T-helper 17 cell (primary cell): Measurements from ENCODE around the gene PWP2. TPM values are rescaled to one million over a fixed set of nuclear protein-coding genes. Genes with fewer than 3 reads are reported as not detected.
"Not testable (repeated sequence)": the region's sequence is repeated elsewhere in the genome, so short reads cannot be mapped to it uniquely, and the experiment has no call there.

Experiments
- ATAC-seq: fragments of 150-1000 bp; cut with Tn5 transposase; 2 replicates; pipeline ENCODE4 v1.10.0; 2021; ENCODE audit warnings: mild to moderate bottlenecking, moderate library complexity
- DNase-seq, 3 donors: peaks; one replicate each; pipeline versions ENCODE4 v3.0.0 to v3.0.0-alpha.2; 2020 to 2021
- H3K9me3 ChIP-seq: one replicate; pipeline ENCODE4 v1.7.0; 2013; ENCODE audit warnings: low read length, mild to moderate bottlenecking; ENCODE audit not compliant: control insufficient read depth, poor library complexity, severe bottlenecking
- H3K27ac Mint-ChIP-seq: one replicate; pipeline ENCODE4 v1.8.0; 2022; ENCODE audit warnings: mild to moderate bottlenecking, moderate library complexity, mixed read lengths
- H3K27me3 Mint-ChIP-seq: one replicate; pipeline ENCODE4 v1.8.0; 2022; ENCODE audit warnings: mixed read lengths
- H3K36me3 Mint-ChIP-seq: one replicate; pipeline ENCODE4 v1.8.0; 2022; ENCODE audit warnings: low read depth, mixed read lengths
- H3K4me1 Mint-ChIP-seq: one replicate; pipeline ENCODE4 v1.8.0; 2022; ENCODE audit warnings: mild to moderate bottlenecking, mixed read lengths
- H3K4me3 Mint-ChIP-seq: one replicate; pipeline ENCODE4 v1.8.0; 2022; ENCODE audit warnings: mild to moderate bottlenecking, moderate library complexity, mixed read lengths
- total RNA-seq, 4 donors: library from RNA in 2 of 4; stranded (reverse) in 2 of 4; gene quantifications; one replicate each; pipeline ENCODE4 v1.2.3 and lab custom pipeline; 2022 to 2026

The PWP2 gene
- total RNA-seq, 2 donors from 2014 or later = 21.9 to 28.7 TPM

DNA sequence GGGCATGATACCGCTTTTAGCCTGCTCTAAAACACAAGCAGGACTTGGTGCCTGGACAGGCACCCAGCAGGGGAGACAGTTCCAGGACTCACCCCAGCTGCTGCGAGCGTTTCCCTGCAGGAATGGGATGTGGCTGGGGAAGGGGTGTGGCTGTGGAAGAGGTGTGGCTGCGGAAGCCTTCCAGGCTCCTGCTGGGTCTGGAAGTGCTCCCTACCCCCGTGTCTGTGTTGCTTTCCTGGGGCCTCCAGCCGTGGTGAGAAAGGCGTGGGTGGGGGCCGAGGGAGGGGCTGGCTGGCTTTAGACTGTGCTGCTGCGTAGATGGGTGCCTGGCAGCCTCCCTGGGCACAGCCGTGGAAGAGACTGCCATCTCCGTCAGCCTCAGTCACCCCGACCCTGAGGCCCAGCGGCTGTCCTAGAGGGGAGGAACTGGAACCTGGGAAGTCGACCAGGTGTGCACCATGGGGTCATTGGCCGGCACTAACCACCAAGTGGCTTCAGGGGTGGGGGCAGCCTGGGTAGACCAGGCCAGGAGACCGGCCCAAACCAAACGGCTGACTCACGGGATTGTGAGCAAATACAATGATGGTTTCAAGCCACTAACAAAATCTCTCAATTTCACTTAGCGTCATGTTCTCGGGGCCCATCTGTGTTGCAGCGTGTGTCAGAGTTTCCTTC is 46.2 kb downstream of the PWP2 start:
- H3K27ac Mint-ChIP-seq, H3K4me1 Mint-ChIP-seq, H3K4me3 Mint-ChIP-seq, DNase-seq, ATAC-seq, H3K36me3 Mint-ChIP-seq, H3K9me3 ChIP-seq, H3K27me3 Mint-ChIP-seq: not testable (repeated sequence)

DNA sequence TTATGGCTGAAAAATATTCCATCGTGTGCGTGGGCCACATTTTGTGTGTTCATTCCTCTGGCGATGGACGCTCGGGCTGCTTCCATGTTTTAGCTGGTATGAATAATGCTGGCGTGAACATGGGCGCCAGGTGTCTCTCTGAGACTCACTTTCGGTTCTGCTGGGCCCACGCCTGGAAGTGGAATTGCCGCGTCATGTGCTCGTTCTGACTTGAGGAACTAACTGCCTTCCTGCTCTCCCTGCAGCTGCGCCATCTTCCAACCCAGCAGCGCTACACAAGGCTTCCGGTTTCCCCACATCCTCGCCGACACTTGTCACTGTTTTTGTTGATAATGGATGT is 46.7 kb downstream of the PWP2 start:
- H3K27ac Mint-ChIP-seq, H3K9me3 ChIP-seq, H3K4me1 Mint-ChIP-seq, H3K27me3 Mint-ChIP-seq, H3K36me3 Mint-ChIP-seq, H3K4me3 Mint-ChIP-seq: not testable (repeated sequence)
- ATAC-seq (peak; percentile 38), DNase-seq (peak in 2 of 3 donors; percentile 4 to 9)

DNA sequence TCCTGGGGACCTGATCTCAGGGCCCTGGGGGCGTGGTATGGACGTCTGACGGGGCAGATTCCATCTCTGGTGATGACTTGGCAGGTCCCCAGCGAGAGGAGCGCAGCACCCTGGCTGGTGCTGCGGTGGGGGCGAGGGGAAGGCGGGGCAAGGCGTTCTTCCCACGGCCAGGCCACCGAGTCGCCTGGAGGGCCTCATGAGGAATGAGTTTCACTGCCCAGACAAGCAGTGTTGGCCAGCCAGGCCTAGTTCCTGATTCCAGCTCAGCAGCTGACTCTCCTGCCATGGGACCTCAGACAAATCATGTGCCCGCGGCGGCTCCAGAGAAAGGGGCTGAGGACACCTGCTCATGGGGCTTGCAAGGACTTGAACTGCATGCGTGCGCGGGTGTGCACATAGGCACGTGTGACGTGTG is 47.6 kb downstream of the PWP2 start:
- not testable (repeated sequence) for H3K27me3 Mint-ChIP-seq, H3K4me1 Mint-ChIP-seq, H3K27ac Mint-ChIP-seq, H3K9me3 ChIP-seq, H3K4me3 Mint-ChIP-seq, H3K36me3 Mint-ChIP-seq, DNase-seq
- ATAC-seq = peak; percentile 37

DNA sequence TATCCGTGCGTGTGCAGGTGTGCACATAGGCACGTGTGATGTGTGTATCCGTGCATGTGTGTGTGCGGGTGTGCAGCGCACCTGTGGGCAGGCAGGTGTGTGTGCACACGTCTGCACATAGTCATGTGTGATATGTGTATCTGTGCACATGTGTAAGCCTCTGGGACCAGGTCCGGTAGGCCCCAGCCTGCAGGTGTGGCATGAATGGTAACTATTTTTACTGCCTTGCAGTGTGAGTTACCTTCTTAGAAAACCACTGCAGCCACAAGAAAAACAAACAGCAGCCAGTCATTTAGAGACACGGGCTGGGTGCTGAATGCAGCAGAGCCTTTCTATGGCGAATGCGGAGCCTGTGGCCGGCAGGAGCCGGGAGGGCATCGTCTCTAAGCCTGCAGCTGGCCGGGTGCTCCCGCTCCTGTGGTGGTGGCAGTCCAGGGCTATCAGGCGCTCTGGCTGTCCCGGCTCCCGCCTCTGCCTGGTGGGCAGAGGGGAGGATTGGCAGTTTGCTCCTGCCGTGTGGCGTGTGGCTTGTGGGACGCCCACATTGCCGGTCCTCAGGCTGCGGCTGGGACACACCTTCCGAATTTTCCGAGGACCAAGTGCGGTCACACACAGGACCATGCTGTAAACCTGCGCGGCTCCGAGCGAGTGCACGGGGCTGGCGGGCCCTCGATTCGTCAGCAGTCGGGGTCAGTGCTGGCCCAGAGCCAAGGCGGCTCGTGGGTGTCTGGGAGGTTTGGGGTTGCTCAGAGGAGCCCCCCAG is 48.2 kb downstream of the PWP2 start:
- not testable (repeated sequence) for H3K4me1 Mint-ChIP-seq, DNase-seq, H3K36me3 Mint-ChIP-seq, H3K9me3 ChIP-seq, H3K27ac Mint-ChIP-seq, H3K27me3 Mint-ChIP-seq, H3K4me3 Mint-ChIP-seq
- peak; percentile 42 for ATAC-seq

DNA sequence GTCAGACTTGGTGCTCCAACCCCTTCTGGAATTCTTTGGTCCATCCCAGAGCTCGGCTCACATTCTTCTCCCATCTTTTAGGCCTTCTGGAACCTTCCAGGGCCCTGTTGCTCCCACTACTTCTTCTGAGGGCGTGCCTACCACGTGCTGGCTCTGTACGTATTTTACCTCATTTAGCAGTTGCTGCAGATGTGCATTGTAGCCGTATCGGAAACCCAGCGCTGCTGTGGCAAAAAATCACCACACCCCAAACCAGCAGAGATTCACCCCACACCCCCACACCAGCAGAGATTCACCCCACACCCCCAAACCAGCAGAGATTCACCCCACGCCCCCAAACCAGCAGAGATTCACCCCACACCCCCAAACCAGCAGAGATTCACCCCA is 48.8 kb downstream of the PWP2 start:
- H3K9me3 ChIP-seq, H3K4me1 Mint-ChIP-seq, H3K36me3 Mint-ChIP-seq, H3K27me3 Mint-ChIP-seq, DNase-seq, H3K4me3 Mint-ChIP-seq, H3K27ac Mint-ChIP-seq: not testable (repeated sequence)
- peak; percentile 34 for ATAC-seq

DNA sequence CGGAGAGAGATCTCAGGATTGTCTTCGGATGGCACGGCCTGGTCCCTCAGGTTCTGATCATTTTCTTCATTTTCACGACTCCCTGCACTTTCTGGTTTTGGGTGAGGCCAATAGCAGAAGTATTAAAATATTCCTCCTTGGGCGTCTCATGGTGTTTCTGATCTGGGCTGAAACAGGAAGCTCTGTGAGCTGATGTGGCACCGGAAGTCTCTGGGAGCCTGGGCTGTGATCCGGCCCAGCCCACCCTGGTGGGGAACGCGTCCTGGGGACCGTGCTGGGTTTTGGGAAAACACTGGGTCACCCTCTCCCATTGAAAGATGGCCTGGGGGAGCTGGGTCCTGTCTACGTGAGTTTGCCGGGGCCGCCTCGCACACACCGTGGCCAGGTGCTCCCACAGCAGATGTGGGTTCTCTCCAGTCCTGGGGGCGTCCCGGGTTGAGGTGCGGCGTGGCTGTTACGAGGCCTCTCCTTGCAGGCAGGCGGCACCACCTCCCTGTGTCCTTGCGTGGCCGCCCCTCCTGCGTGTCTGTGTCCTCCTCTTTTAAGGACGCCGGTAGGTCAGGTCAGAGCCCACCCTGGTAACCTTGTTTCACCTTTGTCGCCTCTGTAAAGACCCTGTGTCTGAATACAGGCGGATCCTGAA is 50.4 kb downstream of the PWP2 start:
- ATAC-seq = peak; percentile 12
- H3K27me3 Mint-ChIP-seq, H3K9me3 ChIP-seq, H3K4me1 Mint-ChIP-seq, H3K36me3 Mint-ChIP-seq, DNase-seq: not testable (repeated sequence)
- peak overlapping the region; percentile 87 for H3K27ac Mint-ChIP-seq
- peak overlapping the region; percentile 78 for H3K4me3 Mint-ChIP-seq

DNA sequence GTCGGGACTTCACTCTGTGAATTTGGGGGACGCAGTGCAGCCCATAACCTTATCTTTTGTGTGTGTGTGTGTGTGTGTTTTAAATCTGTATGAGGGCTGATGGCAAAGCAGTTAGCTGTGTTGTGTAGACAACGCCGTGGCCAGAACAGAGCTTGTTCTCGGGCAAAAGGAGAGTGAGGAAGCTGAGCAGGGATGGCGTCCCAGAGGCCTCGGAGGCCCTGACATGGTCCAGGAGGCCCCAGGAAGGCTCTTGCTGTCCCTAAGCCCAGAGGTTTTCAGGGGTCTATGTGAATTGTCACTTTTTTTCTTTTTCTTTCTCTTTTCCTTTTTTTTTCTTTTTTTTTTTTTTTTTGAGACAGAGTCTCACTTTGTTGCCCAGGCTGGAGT is 50.9 kb downstream of the PWP2 start:
- DNase-seq, H3K27me3 Mint-ChIP-seq, H3K9me3 ChIP-seq, ATAC-seq, H3K36me3 Mint-ChIP-seq, H3K27ac Mint-ChIP-seq, H3K4me3 Mint-ChIP-seq, H3K4me1 Mint-ChIP-seq: not testable (repeated sequence)

DNA sequence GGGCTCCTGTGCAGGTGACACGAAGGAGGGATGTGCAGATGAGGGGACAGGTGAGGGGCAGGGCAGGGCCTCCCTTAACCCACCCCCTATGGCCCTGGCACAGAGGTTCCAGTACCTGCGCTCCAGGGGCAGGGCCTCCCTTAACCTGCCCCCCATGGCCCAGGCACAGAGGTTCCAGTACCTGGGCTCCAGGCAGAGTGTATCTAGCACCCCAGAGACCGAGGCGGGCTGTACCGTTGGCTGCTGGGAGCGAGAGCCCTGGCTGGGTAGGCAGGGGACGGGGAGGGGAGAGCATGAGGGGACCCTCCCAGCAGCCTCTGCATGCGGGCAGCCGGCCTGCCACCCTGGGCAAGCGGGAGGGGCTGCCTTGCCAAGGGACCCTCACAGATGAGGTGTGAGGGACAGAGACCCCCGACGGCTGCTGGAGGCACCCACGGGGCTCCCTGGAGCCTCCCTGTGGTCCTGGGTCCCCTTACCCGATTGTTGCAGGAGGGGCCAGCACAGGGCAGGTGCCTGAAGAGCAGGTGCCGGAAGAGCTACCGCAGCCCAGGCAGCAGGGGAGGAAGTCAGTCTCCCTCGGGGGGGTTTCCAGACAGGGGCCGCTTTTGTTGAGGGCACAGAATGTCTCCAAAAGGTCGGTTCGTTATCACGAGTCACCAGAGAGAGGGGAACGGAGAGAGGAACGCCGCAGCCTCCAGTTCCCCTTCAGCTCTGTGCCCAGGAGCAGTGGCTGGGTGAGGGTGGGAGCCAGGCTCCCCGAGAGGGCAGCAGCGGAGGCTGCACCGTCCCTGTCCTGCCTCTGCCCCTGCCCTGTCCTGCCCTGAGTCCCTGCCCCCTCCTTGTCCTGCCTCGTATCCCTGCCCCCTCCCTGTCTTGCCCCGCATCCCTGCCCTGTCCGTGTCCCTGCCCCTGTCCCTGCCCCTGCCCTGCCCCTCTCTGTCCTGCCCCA is 52.4 kb downstream of the PWP2 start:
- H3K4me3 Mint-ChIP-seq, H3K27ac Mint-ChIP-seq, H3K36me3 Mint-ChIP-seq, H3K4me1 Mint-ChIP-seq, H3K27me3 Mint-ChIP-seq, H3K9me3 ChIP-seq: not testable (repeated sequence)
- DNase-seq (peak in 1 of 3 donors; percentile 6), ATAC-seq (peak; percentile 66)

DNA sequence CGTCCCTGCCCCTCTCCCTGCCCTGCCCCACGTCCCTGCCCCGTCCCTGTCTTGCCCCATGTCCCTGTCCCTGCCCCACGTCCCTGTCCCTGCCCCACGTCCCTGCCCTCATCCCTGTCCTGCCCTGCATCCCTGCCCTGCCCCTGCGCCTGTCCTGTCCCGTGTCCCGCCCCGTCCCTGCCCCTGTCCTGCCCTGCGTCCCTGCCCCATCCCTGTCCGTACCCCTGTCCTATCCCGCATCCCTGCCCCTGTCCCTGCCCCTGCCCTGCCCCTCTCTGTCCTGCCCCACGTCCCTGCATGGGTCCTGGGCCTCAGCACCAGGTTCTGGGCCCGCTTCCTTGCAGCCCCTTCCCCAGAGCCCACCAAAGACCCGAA is 53.1 kb downstream of the PWP2 start:
- not testable (repeated sequence) for H3K36me3 Mint-ChIP-seq, H3K9me3 ChIP-seq, DNase-seq, H3K4me3 Mint-ChIP-seq, H3K4me1 Mint-ChIP-seq, H3K27me3 Mint-ChIP-seq, H3K27ac Mint-ChIP-seq, ATAC-seq

DNA sequence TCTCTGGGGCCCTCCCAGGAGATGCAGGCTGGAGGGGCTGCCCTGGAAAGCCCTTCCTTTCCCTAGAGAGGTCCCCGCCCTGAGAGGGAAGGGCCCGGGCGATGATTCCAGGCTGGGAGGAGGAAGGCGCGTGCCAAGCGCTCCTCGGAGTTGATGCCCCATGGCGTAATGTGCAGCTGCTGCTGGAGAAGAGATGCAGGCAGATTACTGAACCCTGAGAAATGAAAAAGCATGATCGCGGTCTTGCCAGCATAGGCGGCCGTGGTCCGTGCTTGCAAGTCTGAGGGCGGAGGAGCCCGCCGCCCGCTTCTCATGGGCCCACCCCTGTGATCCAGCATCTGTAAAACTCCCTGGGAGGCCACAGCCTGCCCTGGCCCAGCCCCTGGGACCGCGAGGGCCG is 53.6 kb downstream of the PWP2 start:
- not testable (repeated sequence) for DNase-seq, ATAC-seq, H3K4me3 Mint-ChIP-seq, H3K27ac Mint-ChIP-seq, H3K36me3 Mint-ChIP-seq, H3K27me3 Mint-ChIP-seq, H3K4me1 Mint-ChIP-seq, H3K9me3 ChIP-seq

DNA sequence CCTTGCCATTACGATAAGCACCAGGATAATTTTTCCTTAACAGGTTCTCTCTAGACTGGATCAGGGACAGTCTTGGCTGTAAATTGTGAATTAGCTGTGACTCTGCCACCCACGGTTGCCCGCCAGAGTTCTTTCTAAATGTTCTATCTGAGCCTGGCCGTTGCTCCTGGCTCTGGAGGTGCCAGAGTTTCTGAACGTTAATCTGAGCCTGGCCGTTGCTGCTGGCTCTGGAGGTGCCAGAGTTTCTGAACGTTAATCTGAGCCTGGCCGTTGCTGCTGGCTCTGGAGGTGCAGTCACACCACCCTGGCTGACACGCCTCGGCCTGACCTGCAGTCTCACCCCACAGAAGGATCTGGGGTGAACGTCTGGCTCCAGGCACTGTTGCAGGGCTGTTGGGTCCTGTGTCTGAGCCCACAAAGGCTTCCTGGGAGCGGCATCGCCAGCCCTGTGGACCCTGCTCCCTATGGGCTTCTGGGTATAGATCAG is 56.0 kb downstream of the PWP2 start:
- not testable (repeated sequence) for H3K4me1 Mint-ChIP-seq, H3K9me3 ChIP-seq, H3K27ac Mint-ChIP-seq, H3K27me3 Mint-ChIP-seq, ATAC-seq, H3K36me3 Mint-ChIP-seq, H3K4me3 Mint-ChIP-seq, DNase-seq

DNA sequence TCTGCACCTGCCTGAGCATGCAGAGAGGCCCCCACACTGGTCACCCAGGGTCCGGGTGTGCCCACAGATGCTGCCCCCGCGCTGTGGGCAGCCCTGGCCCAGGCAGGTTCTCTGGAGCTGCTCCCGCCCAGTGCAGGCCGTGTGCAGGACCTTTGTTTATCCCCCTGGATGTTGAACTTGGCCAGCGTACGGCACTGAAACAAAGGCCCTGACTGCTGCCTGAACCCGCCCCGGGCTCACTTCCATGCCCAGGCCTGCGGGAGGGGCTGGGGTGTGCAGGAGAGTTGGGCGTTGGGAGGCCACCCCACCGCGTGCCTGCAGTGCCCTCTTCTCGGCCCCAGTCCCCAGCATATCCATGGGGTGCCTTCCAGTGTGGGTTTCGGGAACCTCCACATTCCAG is 58.7 kb downstream of the PWP2 start:
- H3K4me3 Mint-ChIP-seq, ATAC-seq, H3K27me3 Mint-ChIP-seq, H3K36me3 Mint-ChIP-seq, H3K4me1 Mint-ChIP-seq, H3K9me3 ChIP-seq, H3K27ac Mint-ChIP-seq, DNase-seq: not testable (repeated sequence)

DNA sequence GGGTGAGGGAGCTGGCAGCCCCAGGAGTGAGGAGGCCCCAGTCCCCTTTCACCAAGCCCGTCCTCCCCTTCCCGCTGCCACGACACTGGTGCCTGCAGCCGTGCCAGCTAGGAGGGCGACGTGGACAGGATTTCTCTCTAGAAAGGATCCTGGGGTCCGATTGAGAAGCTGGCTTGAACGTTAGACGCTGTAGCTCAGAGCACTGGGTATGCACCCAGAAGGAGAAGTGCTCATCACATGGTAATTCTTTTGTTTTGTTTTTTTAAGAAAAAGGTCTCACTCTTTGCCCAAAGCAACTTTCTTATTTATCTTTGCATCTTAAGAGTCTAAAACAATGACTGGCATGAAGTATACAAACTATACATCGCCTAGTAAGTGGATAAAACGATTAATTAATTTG is 60.3 kb downstream of the PWP2 start:
- H3K36me3 Mint-ChIP-seq, H3K27ac Mint-ChIP-seq, ATAC-seq, H3K27me3 Mint-ChIP-seq, H3K4me3 Mint-ChIP-seq, H3K4me1 Mint-ChIP-seq, H3K9me3 ChIP-seq, DNase-seq: not testable (repeated sequence)
